ENCODE measurements around the gene PRSS27.

PRSS27 gene

DNA sequence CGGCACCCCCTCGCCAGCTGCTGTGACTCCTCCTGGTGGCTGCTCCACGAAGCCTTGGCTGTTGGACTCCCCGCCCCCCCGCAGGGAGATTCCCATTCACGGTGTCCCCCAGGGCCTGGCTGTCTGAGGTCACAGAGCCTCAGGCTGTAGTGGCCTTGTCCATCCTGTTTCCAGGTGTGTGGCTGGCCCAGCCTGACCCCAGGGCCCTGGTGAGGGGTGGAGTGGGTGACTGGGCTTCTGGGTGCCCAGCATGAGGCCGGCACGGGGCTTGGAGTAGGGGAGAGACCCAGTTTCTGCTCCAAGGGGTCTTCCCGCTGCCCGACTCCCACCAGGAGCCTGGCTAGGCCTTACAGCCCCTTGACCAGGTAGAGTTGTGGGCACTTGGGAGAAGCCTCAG, 10.4 kb downstream of the PRSS27 start:
- no peak for DNase-seq (ENCODE audit: low read depth in 2 of 2, low spot score in 1 of 2)

DNA sequence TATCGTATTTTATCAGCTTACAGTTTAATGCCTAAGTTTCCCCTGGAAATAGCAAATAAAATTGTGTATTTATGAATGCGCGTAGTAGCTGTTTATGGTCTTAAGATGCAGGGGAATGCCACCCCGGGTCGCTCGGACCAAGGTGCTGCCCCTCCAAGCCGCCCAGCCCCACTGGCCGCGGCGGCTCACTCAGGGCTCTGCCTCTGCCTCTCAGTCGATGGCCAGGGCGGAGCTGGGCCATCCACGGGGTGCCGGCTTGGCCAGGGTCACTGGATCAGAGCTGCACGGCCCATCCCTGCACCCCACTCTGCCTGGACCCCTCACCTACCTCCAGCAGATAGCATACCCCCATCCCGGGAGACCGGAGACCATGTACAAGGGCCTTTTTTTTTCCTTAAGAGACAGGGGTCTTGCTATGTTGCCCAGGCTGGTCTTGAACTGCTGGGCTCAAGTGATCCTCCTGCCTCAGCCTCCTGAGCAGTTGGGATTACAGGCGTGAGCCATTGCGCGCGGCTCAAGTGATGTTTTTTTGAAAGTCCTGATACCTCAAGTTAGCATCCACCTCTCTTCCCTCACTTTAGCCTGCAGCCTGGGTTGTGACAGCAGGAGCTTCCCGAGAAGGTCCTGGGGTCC, 11.0 kb downstream of the PRSS27 start:
- no peak for DNase-seq (ENCODE audit: low read depth in 2 of 2, low spot score in 1 of 2)

DNA sequence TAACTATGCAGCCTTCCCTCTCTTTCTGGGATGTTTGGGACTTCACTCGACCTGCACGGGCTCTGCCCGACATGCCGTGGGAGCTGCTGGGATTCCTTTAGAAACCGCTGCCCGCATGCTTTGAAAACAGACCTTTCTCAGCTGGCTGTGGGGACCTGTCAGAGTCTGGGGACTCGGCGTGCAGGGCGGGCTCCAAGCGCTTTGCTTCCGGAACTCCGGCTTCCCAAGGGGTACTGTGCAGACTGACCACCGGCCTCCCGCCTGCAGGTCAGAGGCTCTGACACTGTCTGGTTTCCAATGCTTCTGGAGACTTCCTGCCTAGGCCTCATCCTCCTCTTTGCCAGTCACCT, 11.8 kb downstream of the PRSS27 start:
- no peak for DNase-seq (ENCODE audit: low read depth in 2 of 2, low spot score in 1 of 2)

DNA sequence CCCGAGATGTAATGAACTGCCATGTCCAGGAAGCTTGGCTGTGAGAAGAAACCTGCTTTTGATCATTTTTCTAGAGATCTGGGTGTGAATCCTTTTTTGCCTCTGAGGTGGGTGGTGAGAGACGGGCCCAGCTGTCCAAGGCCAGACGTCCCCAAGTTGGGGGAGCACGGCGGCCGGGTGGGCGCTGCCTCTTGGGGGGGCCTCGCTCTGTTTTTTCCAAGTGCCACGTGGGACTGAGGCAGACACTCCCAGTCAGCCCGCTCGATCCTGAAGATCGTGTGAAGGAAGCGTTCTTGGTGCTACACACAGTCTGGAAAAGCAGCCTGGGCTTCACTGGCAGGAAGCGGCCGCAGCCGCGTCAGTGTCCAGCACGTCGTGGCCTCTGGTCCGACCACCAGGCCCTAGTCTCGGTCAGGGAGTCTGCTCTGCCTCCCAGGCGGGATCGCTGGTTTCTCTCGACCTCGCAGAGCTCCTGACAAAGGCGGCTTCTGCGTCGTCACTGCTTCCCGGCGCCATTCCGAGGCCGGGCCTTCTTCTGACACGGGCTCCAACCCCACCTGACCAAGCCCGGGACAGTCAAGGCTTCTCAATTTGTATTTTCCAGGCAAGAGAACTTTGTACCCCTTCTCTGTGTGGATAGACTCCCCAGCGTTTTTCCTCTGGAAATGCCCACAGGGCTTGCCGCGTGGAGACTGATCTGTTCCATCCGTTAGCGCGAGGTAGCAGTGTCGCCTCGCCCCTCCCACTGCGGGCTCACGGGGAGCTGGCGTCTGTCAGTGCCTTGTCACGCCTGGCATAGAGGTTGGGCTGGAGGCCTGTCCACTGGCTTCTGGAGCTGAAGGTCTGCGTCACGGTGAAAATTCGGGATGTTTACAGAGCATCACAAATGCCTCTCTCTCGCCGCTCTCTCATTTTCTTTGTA, 12.4 kb downstream of the PRSS27 start:
- DNase-seq (ENCODE audit: low read depth in 2 of 2, low spot score in 1 of 2), result no peak

DNA sequence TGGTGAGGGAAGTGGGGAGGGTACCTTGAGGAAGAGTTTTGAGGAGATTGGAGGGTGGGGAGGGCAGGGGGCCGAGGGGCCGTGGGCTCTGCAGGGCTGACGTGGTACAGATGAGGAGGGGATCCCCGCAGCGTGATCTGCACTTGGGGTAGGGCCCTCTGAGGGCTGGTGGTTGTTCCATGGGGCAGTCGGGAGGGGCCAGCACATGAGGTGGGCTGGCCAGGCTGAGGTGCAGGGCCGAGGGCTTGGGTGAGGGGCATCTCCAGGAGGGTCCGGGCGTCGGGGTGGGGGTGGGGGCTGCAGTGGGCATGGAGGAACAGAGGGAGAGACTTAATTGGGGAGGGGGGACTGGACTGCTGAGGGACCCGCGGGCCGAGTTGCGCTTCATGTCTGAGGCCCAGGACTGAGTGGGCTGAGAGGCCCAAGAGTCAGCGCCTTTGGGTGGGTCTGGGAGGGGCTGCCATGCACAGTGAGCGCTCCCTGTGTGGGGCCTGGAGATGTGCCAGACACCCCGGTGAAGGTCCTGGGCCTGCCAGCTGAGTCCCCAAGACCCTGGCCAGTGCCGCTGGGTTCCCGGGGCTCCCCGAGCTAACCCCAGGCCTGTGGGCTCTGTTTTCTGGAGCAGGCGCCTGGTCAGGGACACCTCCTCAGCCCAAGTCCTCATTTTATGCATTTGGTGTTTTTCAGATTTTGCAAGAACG, 13.3 kb downstream of the PRSS27 start:
- DNase-seq (ENCODE audit: low read depth in 2 of 2, low spot score in 1 of 2), result no peak

DNA sequence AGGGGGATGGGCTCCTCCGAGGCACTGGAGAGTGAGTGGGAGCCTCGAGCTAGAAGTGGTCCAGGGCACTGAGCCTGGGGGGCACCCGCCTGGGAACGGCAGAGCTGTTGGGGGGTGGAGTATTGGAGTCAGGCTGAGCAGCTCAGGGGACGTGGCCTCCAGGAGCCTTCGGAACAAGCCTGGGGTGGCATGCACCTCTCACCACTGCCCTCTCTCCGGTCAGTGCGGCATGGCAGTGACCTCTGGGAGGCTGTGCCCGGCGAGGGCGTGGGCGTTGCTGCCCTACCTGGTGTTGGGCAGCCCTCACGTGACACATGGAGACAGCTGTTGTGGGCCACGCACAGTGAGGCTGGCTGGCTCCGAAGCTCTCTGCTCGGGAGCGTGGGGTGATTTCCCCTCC, 13.9 kb downstream of the PRSS27 start:
- DNase-seq (ENCODE audit: low read depth in 2 of 2, low spot score in 1 of 2), result no peak

DNA sequence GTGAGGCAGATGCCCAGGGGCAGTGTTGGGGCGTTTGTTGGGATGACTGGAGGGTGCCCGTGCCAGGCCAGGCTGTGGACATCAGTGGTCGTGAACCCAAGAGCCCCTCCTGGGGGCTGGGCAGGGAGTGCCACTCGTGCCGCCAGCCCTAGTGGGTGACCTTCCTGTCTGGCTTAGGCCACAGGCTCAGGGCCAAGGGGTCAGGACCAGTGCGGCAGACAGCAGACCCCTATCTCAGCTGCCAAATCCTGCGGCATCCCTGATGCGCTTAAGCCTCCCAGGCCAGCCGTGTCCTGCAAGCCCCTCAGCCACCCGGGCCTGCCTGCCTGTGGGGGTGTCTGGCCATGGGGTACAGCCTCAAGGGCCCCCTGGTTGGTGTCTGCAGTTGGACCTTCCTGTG, 14.7 kb downstream of the PRSS27 start:
- no peak for DNase-seq (ENCODE audit: low read depth in 2 of 2, low spot score in 1 of 2)

DNA sequence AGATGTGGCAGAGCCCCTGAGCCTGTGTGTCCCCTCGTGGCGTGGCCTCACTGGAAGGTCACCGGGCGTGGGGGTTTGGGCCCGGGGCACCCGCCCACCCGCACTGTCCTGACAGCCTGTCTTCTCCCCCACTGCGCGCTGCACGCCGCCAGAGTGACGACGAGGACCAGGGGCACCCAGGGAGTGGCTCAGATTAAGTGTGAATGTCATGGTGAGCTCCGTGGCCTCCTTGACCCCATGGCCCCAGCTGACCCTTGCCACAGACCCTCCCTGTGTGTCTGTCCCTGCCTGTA, 15.1 kb downstream of the PRSS27 start:
- no peak for DNase-seq (ENCODE audit: low read depth in 2 of 2, low spot score in 1 of 2)

DNA sequence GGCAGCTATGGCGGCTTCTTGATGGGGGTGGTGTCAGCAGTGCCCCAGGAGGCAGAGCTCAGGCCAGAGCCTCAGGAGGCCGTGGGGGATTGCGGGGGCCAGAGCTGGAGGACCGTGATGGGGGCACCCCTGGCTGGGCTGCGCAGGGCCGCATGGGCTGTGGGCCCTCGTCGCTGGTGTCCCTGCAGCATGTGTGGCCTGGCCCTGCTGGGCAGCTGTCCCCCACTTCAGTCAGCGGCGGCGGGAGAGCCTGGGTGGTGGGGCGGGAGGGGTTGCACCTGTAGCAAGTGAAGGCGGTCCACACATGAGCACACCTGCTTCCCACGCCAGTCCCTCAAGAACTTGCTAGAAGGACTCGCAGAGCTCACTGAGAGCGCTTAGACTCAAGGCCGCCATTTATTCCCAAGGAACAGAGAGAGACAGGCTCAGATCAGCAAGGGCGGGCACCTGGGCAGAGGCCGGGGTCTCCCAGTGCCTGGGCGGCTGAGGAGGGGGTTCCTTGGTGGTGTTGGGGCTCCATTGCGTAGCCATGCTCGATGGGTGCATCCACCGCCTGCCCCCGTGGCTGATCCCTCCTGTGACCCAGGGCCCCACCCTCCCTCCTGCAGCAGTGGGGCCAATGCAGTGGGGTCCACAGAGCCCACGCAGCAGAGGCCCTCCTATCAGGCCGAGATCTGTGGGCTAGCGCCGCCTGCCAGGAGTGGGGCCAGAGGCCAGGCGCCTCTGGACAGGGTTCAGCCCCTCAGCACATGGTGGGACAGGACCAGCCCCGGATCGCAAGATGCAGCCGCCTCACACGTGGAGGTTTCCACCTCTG, 15.7 kb downstream of the PRSS27 start:
- DNase-seq (ENCODE audit: low read depth in 2 of 2, low spot score in 1 of 2), result no peak

DNA sequence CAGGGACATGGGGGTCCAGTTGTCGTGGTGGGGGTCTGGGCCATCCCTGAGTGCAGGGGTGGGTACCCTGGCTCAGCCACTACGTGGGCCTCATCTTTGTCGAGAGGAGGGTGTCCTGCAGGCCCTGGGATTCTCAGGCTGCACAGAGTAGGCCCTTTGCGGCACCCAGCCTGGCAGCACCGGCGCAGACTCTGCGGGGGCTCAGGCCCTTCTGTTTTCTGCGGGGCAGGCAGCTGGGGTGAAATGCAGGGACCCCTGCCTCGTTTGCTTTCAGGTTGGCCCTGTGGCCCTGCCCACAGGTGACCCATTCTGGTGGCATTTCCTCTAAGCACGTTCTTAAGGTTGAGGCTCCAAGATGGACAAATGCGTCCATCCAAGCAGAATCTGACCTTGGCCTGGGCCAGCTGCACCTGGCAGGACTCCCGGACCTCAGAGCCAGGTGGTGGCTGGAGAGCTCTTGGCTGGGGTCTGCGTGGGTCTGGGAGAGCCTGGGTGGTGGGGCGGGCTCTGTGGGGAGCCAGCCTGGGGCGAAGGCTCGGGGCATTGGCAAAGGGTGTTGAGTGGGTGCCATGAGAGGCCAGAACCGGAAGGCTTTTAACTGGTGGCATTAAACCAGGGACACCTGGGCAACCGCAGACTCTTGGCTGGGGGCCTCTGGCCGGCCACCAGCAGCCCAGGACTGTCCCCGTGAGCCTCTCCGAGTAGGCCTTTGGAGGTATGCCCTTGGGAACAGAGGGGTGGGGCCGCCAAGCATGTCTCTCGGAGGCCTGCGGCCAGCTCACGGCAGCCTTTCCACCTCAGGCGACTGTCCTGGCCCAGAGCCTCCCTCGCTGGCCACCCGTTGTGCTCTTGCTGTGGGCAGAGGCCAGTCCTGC, 16.9 kb downstream of the PRSS27 start:
- DNase-seq (ENCODE audit: low read depth in 2 of 2, low spot score in 1 of 2), result no peak

DNA sequence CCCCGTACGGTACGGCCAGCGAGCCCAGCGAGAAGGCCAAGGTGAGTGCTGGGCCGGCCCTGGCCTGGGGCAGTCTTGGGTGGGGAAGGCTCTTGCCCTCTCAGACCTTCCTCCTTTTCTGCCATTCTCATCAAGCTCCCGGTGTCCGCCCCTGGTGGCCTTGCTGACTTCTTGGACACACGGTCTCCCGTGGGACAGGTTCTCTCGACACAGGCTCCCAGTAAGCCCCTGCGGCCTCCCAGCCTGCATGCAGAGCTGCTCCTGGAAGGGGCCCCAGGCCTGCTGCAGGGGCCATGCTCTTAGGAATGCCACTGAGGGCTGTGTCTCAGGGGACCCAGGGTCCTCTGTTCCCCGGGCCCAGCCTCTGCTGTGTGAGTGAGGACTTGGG, 17.6 kb downstream of the PRSS27 start:
- no peak for DNase-seq (ENCODE audit: low read depth in 2 of 2, low spot score in 1 of 2)

DNA sequence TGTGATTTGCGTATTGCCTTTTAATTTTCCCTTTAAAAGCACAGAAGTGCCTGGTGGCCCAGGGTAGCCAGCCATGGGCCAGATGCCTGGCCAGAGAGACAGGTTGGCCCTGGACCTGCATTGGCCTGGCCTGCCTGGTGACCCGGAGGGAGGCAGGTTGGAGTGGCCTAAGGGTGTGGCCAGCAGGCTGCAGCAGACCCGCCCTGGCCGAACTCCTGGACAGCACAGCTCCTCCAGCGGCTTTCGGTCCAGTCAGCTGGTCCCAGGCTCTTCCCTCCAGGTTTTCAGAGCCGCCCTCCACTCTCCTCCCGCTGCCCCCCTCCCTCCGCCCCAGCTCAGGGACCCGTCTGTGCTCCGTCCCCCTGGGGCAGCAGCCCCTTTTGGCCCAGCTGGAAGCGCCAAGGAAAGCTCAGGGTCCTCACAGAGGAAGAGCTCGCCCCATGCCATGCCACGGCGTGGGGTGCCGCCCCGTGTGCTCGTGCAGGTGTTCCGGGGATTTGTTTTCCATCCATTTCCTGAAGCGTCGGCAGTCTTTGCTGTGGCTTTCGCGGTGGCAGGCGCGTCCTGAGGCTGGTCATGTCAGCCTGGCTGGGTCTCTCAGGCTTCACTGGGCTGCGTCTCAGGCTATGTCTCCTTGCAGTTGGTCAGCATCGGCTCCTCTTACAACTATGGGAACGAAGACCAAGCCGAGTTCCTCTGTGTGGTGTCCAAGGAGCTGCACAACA, 18.1 kb downstream of the PRSS27 start:
- no peak for DNase-seq (ENCODE audit: low read depth in 2 of 2, low spot score in 1 of 2)

DNA sequence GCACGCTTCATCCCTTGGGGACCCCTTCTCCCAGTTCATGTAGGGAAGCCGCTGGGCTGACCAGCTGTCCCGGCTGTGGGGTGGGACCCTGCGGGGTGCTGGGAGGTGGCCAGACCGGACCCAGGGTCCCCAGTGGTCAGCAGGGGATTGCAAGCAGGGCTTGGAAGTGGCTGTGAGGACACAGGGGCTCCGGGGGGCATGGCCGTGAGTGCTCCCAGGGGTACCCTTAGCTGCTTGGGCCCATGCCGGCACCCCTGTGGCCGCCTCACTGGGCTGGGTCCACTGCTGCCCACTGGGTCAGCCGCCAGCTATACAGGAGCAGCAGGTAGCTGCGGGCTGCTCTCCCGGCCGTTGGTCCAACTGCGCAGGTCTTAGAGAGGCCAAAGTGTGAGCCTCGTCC, 18.8 kb downstream of the PRSS27 start:
- no peak for DNase-seq (ENCODE audit: low read depth in 2 of 2, low spot score in 1 of 2)

DNA sequence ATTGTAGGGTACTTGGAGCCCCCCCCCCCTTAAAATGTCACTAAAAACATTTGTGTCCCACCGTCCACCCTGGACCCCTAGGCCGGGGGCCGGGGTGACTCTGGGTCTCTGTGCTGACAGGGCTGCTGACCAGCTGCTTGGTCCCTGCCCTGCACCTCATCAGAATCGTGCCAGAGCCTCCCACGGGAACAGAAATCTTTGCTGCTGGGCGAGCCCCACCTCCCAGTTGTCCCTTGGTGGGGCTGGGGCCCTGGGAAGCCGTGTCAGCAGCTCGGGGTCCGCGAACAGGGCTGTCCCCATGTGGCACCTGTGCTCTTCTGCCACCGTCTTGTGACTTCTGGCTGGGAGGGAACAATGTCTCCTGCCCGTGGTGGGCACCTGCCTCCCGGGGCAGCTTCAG, 19.2 kb downstream of the PRSS27 start:
- no peak for DNase-seq (ENCODE audit: low read depth in 2 of 2, low spot score in 1 of 2)

DNA sequence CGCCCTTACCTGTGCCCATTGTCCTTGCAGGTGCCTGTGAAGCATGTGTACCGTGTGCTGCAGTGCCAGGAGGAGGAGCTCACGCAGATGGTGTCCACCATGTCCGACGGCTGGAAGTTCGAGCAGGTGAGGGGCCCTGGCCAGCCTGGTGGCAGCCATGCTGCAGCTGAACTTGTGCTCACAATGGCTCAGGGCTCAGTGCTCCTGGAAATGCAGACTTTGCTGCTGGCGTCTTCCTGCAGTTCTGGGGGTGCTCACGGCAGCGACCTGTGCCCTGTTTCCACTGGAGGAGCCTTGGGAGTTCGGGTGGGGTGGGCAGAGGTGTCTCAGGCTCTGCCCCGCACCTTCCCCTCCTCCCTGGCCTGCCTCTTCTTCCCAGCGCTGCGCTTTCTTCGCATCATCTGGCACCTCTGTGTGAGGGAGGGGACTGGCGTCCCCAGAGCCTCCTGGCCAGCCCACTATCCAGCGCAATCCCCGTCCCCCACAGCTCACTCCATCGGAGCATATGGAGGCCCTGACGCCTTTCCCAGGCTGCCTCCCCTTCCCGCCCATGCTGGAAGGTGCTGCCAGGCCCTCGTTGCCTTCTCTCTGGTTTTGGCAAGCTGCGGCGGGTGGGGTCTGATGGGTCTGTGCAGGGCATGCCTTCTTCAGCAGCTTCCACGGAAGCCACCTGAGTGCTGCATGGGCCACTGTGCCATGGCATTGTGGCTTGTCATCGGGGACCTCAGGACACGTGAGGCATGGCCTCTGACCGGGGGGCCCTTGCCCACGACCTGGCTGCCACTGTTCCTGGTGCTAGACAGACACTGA, 20.0 kb downstream of the PRSS27 start:
- DNase-seq (ENCODE audit: low read depth in 2 of 2, low spot score in 1 of 2), result no peak

DNA sequence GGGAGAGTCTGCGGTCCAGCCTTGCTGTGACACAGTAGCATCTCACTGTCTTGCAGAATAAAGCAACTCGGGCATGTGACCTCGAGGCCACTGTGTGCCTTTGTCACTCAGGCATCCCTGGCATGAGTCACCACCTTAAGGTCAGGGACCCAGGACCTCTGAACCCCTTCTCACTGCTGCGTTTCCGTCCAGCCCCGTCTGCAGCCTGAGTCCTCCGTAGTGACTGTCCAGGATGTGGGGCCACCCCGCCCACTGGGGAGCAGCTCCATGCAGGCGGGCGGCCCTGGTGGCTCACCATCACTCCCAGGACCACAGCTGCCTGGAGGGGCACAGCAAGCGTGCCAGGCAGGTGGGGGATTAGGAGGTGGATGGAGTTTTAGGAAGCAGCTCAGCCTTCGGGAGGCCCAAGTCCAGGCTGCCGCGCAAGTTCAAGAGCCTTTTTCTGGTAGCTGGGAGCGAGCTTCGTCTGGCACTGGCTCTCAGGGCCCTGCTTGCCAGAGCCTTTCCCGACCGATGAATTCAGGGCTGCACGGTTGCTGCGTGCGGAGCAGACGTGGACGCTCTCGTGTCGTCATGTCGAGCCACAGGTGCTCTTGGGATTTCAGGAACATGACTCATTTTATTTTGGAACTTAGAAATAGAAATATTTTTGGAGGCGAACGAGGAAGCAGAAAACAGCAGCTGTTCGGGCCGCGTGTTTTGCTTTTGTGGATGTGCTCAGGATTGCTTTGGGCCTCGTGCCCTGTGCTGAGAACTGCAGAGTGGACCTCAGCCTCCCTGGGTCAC, 20.9 kb downstream of the PRSS27 start:
- no peak for DNase-seq (ENCODE audit: low read depth in 2 of 2, low spot score in 1 of 2)

DNA sequence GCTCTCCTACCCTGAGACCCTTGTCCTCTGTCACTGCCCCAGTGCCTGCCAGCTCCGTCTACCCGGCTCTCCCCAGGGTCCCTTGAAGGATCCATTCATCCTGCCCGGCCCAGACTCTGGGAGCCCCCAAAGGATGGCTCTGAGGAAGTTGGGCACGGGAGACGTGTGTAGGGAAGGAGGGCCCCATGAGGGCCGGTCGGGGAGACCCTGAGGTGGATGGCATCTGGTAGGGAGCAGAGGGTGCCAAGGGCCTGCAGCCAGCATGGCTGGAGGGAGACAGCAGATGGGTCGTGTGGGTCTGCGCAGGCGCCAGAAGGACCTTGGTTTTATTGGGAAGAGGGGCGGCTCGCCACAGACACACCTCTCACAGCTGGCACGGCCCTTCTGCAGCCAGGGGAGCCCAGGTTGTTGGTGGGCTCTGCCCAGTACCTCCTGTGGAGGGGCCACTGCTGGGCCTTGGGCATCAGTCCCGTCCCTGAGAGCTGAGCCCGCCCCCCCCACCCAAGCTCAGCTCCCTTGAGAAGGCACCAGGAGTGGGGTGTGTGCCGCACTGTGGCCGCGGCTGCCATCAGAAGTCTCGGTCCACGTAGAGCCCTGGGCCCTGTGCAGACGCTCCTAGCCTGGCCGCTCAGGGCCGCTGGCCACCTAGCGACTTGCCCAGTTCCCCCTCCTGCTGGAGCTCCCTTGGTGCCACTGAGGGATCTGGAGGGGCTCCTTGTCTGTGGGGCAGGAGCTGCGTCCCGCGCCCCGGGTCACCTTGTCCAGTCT, 21.7 kb downstream of the PRSS27 start:
- no peak for DNase-seq (ENCODE audit: low read depth in 2 of 2, low spot score in 1 of 2)

Measured in stimulated activated CD8-positive, alpha-beta memory T cell treated with anti-CD3 and anti-CD28 coated beads, Interleukin-4, amount 100 ng/mL, for 1 hour (primary cell).